HL-60 (cell line): ENCODE data around the gene FOXD2.

Source experiments
- DNase-seq, 2 experiments: peaks; one replicate each; pipeline ENCODE4 v3.0.0-alpha.2; 2010 to 2020; ENCODE audit warnings: low read depth in 1 of 2, low spot score in 1 of 2
- H3K27ac ChIP-seq: fragments of 250-450 bp; sonication (Bioruptor Pico); replicated peaks from 2 replicates; pipeline ENCODE4 v1.5.1; 2020; ENCODE audit warnings: mild to moderate bottlenecking, moderate library complexity
- H3K27me3 ChIP-seq: fragments of 250-450 bp; sonication (Bioruptor Pico); 2 replicates; pipeline ENCODE4 v1.5.1; 2021; ENCODE audit warnings: mild to moderate bottlenecking, moderate library complexity; ENCODE audit not compliant: insufficient read depth, poor library complexity, severe bottlenecking
- H3K4me3 ChIP-seq: replicated peaks from 2 replicates; pipeline ENCODE4 v1.5.1; 2011; ENCODE audit warnings: mild to moderate bottlenecking, control low read depth, low read length; ENCODE audit not compliant: insufficient read depth
- GABPA ChIP-seq: IDR thresholded peaks from 2 replicates; pipeline ENCODE4 v1.6.1; 2012; ENCODE audit warnings: low read depth
- POLR2AphosphoS5 ChIP-seq: IDR thresholded peaks from 2 replicates; pipeline ENCODE4 v1.6.1; 2012; ENCODE audit warnings: low read depth
- SPI1 ChIP-seq: IDR thresholded peaks from 2 replicates; pipeline ENCODE4 v1.6.1; 2012; ENCODE audit warnings: low read depth, mild to moderate bottlenecking, borderline replicate concordance
- TF ChIP-seq, protein P1 (sequence below): IDR thresholded peaks from one replicate; pipeline ENCODE4 v1.5.1; 2011; ENCODE audit warnings: low read length, control low read depth, inconsistent platforms; ENCODE audit not compliant: insufficient read depth
- TF ChIP-seq, protein P2 (sequence below): IDR thresholded peaks from 2 replicates; pipeline ENCODE4 v1.6.1; 2012; ENCODE audit warnings: low read depth; ENCODE audit not compliant: insufficient replicate concordance

Gene FOXD2

DNA sequence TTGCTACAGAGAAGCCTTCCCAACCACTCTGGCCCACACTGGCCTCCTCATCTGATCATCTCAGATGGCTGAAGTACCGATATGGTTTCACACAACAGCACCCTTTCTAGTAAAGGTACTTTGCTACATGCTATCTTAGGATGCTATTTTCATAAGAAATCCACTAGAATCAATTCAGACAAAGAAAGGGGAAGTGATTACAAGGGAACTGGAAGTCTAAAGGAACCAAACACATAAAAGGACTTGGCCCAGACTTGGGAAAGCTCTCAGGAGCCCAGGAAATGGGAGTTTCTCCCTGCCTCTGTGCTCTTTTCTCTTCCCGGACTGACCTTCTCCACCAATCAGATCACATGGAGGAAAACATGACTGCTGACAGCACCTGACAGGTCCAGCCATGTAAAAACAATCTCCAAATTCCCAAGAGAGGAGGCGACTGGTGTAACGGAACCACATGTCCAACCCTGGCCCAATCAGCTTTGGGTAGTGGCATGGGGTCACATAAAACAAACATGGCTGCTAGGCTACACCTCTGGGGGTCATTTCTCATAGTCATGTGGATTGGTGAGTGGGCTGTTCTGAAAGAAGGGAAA lies 34.4 kb upstream of the FOXD2 start:
- DNase-seq = no peak
- Histone ChIP-seq H3K27ac (no peak overlapping the region), H3K27me3 (peaks cover 5% of the 10 kb centered on the region), H3K4me3 (no peak overlapping the region)
- peak; percentile 58 for TF ChIP-seq SPI1
- TF ChIP-seq GABPA = no peak
- TF ChIP-seq, protein P1, sequence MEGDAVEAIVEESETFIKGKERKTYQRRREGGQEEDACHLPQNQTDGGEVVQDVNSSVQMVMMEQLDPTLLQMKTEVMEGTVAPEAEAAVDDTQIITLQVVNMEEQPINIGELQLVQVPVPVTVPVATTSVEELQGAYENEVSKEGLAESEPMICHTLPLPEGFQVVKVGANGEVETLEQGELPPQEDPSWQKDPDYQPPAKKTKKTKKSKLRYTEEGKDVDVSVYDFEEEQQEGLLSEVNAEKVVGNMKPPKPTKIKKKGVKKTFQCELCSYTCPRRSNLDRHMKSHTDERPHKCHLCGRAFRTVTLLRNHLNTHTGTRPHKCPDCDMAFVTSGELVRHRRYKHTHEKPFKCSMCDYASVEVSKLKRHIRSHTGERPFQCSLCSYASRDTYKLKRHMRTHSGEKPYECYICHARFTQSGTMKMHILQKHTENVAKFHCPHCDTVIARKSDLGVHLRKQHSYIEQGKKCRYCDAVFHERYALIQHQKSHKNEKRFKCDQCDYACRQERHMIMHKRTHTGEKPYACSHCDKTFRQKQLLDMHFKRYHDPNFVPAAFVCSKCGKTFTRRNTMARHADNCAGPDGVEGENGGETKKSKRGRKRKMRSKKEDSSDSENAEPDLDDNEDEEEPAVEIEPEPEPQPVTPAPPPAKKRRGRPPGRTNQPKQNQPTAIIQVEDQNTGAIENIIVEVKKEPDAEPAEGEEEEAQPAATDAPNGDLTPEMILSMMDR = no peak

DNA sequence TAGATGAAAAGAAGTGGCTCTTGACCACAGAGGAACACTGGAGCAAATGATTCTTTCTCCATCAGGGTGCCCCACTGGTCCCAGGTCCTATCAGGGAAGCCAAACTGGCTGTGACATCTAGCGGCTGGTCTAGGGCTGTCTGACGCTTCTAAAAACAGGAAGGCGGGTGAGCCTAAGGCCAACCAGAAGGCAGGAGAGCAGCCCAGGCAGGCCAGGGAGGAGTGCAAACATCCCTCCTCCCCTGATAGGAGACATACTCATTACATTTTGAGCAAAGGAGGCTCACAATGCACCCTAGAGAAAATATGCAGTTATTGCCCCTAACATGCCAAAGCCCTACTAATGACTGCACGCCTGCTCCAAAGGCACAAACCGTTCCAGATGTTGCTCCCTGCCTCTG lies 32.1 kb upstream of the FOXD2 start:
- DNase-seq = peak in 1 of 2 experiments; percentile 37
- Histone ChIP-seq H3K4me3 (no peak overlapping the region), H3K27ac (no peak overlapping the region), H3K27me3 (peaks cover 5% of the 10 kb centered on the region)
- TF ChIP-seq POLR2AphosphoS5 (no peak), SPI1 (0 out of 2 replicates have a peak, but pooled peaks have one; percentile 24)
- TF ChIP-seq, protein P1 = no peak
- TF ChIP-seq, protein P2, sequence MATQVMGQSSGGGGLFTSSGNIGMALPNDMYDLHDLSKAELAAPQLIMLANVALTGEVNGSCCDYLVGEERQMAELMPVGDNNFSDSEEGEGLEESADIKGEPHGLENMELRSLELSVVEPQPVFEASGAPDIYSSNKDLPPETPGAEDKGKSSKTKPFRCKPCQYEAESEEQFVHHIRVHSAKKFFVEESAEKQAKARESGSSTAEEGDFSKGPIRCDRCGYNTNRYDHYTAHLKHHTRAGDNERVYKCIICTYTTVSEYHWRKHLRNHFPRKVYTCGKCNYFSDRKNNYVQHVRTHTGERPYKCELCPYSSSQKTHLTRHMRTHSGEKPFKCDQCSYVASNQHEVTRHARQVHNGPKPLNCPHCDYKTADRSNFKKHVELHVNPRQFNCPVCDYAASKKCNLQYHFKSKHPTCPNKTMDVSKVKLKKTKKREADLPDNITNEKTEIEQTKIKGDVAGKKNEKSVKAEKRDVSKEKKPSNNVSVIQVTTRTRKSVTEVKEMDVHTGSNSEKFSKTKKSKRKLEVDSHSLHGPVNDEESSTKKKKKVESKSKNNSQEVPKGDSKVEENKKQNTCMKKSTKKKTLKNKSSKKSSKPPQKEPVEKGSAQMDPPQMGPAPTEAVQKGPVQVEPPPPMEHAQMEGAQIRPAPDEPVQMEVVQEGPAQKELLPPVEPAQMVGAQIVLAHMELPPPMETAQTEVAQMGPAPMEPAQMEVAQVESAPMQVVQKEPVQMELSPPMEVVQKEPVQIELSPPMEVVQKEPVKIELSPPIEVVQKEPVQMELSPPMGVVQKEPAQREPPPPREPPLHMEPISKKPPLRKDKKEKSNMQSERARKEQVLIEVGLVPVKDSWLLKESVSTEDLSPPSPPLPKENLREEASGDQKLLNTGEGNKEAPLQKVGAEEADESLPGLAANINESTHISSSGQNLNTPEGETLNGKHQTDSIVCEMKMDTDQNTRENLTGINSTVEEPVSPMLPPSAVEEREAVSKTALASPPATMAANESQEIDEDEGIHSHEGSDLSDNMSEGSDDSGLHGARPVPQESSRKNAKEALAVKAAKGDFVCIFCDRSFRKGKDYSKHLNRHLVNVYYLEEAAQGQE = no peak

DNA sequence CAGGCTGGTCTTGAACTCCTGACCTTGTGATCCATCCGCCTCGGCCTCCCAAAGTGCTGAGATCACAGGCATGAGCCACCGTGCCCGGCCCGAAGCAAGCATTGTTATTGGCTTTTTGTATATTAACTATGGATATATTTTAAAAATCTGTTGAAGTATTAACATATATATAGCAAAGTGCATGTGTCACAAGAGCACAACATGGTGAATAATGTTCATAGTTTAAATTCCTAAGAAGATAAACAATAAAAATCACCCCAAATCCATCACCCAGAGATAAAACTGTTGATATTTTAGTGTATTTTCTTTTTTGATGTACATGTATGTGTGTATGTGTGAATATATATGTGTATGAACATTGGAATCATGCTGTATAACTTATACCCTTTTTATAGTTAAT lies 30.9 kb upstream of the FOXD2 start:
- TF ChIP-seq GABPA (no peak), SPI1 (no peak), POLR2AphosphoS5 (no peak)
- TF ChIP-seq, protein P2 = no peak
- TF ChIP-seq, protein P1 = no peak
- no peak for DNase-seq
- H3K4me3 ChIP-seq = no peak overlapping the region
- H3K27me3 ChIP-seq = peaks cover 5% of the 10 kb centered on the region
- no peak overlapping the region for H3K27ac ChIP-seq

DNA sequence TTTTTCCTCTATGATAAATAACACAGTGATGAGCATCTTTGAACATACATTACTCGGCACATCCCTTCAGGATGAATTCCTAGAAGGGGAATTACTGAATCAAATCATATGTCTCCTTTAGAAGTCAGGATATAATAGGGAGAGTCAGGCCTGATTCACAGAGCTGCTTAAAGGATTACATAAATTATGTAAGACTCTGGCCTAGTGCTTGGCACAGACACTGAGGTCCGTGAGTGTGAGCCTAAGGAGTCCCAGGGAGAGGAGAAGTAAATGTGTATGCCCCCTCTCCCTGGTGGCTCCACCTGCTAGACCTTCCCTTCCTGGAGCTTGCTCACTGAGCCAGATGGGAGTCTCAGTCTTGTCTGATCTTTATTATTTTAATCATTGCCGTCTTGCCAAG lies 30.4 kb upstream of the FOXD2 start:
- DNase-seq = no peak
- TF ChIP-seq SPI1 (no peak), GABPA (no peak), POLR2AphosphoS5 (no peak)
- TF ChIP-seq, protein P2 = no peak
- TF ChIP-seq, protein P1 = no peak
- H3K27me3 ChIP-seq = peaks cover 5% of the 10 kb centered on the region
- H3K27ac ChIP-seq = no peak overlapping the region
- no peak overlapping the region for H3K4me3 ChIP-seq
